H9 (cell line): ENCODE measurements around the gene XG. TPM values are rescaled to one million over a fixed set of nuclear protein-coding genes. Genes with fewer than 3 reads are reported as not detected.
A peak's percentile ranks its signal among the peaks of the same experiment; 100 is the strongest.
"Not testable (repeated sequence)": the region's sequence is repeated elsewhere in the genome, so short reads cannot be mapped to it uniquely, and the experiment has no call there.

Experiments used
- DNase-seq: peaks from one replicate; pipeline ENCODE4 v3.0.0-alpha.2; 2017
- H2AFZ ChIP-seq: one replicate; pipeline ENCODE4 v1.6.1; 2013; ENCODE audit warnings: mild to moderate bottlenecking, low read length, control low read depth, moderate library complexity
- H2AK5ac ChIP-seq: 2 replicates; pipeline ENCODE4 v1.6.1; 2013; ENCODE audit warnings: low read length, control low read depth, mixed read lengths; ENCODE audit not compliant: insufficient read length
- H2BK120ac ChIP-seq: one replicate; pipeline ENCODE4 v1.6.1; 2013; ENCODE audit warnings: low read depth, mild to moderate bottlenecking, low read length, control low read depth, inconsistent platforms; ENCODE audit not compliant: poor library complexity, severe bottlenecking
- H2BK12ac ChIP-seq: 2 replicates; pipeline ENCODE4 v1.6.1; 2013; ENCODE audit warnings: low read length, control low read depth, mixed read lengths, low read depth; ENCODE audit not compliant: insufficient read length
- H2BK15ac ChIP-seq: 2 replicates; pipeline ENCODE4 v1.6.1; 2013; ENCODE audit warnings: low read depth, low read length, control low read depth
- H2BK20ac ChIP-seq: one replicate; pipeline ENCODE4 v1.6.1; 2013; ENCODE audit warnings: low read depth, mild to moderate bottlenecking, low read length, control low read depth, inconsistent platforms; ENCODE audit not compliant: poor library complexity, severe bottlenecking
- H2BK5ac ChIP-seq: 2 replicates; pipeline ENCODE4 v1.6.1; 2013; ENCODE audit warnings: low read length, control low read depth, mixed read lengths; ENCODE audit not compliant: insufficient read length
- H3K14ac ChIP-seq: 2 replicates; pipeline ENCODE4 v1.6.1; 2013; ENCODE audit warnings: low read length, control low read depth; ENCODE audit not compliant: insufficient read depth
- H3K18ac ChIP-seq: 2 replicates; pipeline ENCODE4 v1.6.1; 2013; ENCODE audit warnings: low read depth, mild to moderate bottlenecking, mixed read lengths, low read length, control low read depth; ENCODE audit not compliant: insufficient read length
- H3K23ac ChIP-seq: 2 replicates; pipeline ENCODE4 v1.6.1; 2013; ENCODE audit warnings: low read length, control low read depth, mixed read lengths, low read depth; ENCODE audit not compliant: insufficient read length
- H3K23me2 ChIP-seq: 2 replicates; pipeline ENCODE4 v1.6.1; 2013; ENCODE audit warnings: low read depth, mild to moderate bottlenecking, mixed read lengths, low read length, control low read depth; ENCODE audit not compliant: insufficient read length, poor library complexity, severe bottlenecking
- H3K27ac ChIP-seq: 2 replicates; pipeline ENCODE4 v1.5.1; 2013; ENCODE audit warnings: low read length, control low read depth, mixed read lengths, low read depth; ENCODE audit not compliant: insufficient read length
- H3K27me3 ChIP-seq: 2 replicates; pipeline ENCODE4 v1.6.1; 2013; ENCODE audit warnings: low read length, control low read depth, inconsistent platforms; ENCODE audit not compliant: insufficient read depth
- H3K4ac ChIP-seq: 2 replicates; pipeline ENCODE4 v1.6.1; 2013; ENCODE audit warnings: low read depth, mild to moderate bottlenecking, control low read depth, inconsistent platforms, low read length, moderate library complexity
- H3K4me1 ChIP-seq: 2 replicates; pipeline ENCODE4 v1.6.1; 2013; ENCODE audit warnings: low read length, control low read depth, inconsistent platforms; ENCODE audit not compliant: insufficient read depth
- H3K4me2 ChIP-seq: 2 replicates; pipeline ENCODE4 v1.6.1; 2013; ENCODE audit warnings: low read length, control low read depth, mixed read lengths; ENCODE audit not compliant: insufficient read length, insufficient read depth
- H3K56ac ChIP-seq: 2 replicates; pipeline ENCODE4 v1.6.1; 2013; ENCODE audit warnings: low read depth, mild to moderate bottlenecking, mixed read lengths, low read length, control low read depth; ENCODE audit not compliant: insufficient read length
- H3K79me1 ChIP-seq: 2 replicates; pipeline ENCODE4 v1.6.1; 2013; ENCODE audit warnings: low read depth, mild to moderate bottlenecking, moderate library complexity, low read length, control low read depth, inconsistent platforms; ENCODE audit not compliant: insufficient read depth, poor library complexity, severe bottlenecking
- H3K79me2 ChIP-seq: 2 replicates; pipeline ENCODE4 v1.6.1; 2013; ENCODE audit warnings: low read length, control low read depth, inconsistent platforms; ENCODE audit not compliant: insufficient read depth
- H3K9ac ChIP-seq: 2 replicates; pipeline ENCODE4 v1.6.1; 2013; ENCODE audit warnings: low read length, control low read depth, mixed read lengths; ENCODE audit not compliant: insufficient read length; ENCODE audit errors: extremely low read depth
- H3K9me3 ChIP-seq: one replicate; pipeline ENCODE4 v1.6.1; 2013; ENCODE audit warnings: low read depth, low read length, inconsistent platforms; ENCODE audit not compliant: control insufficient read depth
- H3T11ph ChIP-seq: one replicate; pipeline ENCODE4 v1.6.1; 2013; ENCODE audit warnings: mild to moderate bottlenecking, low read length, control low read depth, inconsistent platforms
- H4K20me1 ChIP-seq: one replicate; pipeline ENCODE4 v1.6.1; 2013; ENCODE audit not compliant: control insufficient read depth, insufficient read length, insufficient read depth
- H4K5ac ChIP-seq: 2 replicates; pipeline ENCODE4 v1.6.1; 2013; ENCODE audit warnings: low read depth, mild to moderate bottlenecking, mixed read lengths, low read length, control low read depth; ENCODE audit not compliant: insufficient read length
- H4K8ac ChIP-seq: replicated peaks from 2 replicates; pipeline ENCODE4 v1.6.1; 2013; ENCODE audit warnings: low read length, control low read depth, mixed read lengths, low read depth; ENCODE audit not compliant: insufficient read length
- H4K91ac ChIP-seq: 2 replicates; pipeline ENCODE4 v1.6.1; 2013; ENCODE audit warnings: low read depth, mild to moderate bottlenecking, moderate library complexity, mixed read lengths, low read length, control low read depth; ENCODE audit not compliant: insufficient read length
- H3K27ac Mint-ChIP-seq, 3 experiments: 2 replicates in 2 of 3; 3 replicates in 1 of 3; pipeline ENCODE4 v1.8.0; 2020 to 2021; ENCODE audit warnings: mixed read lengths in 3 of 3, mild to moderate bottlenecking in 1 of 3, moderate library complexity in 1 of 3
- H3K27me3 Mint-ChIP-seq: 2 replicates; pipeline ENCODE4 v1.8.0; 2021; ENCODE audit warnings: low read depth, mild to moderate bottlenecking, moderate library complexity, mixed read lengths
- H3K36me3 Mint-ChIP-seq, 3 experiments: 2 replicates in 2 of 3; 3 replicates in 1 of 3; pipeline ENCODE4 v1.8.0; 2020 to 2021; ENCODE audit warnings: low read depth in 3 of 3, mixed read lengths in 3 of 3; ENCODE audit not compliant: insufficient read depth in 1 of 3
- H3K4me1 Mint-ChIP-seq, 2 experiments: 2 replicates each; pipeline ENCODE4 v1.8.0; 2020; ENCODE audit warnings: mixed read lengths in 2 of 2
- H3K4me3 Mint-ChIP-seq, 2 experiments: 2 replicates in 1 of 2; 3 replicates in 1 of 2; pipeline ENCODE4 v1.8.0; 2020 to 2021; ENCODE audit warnings: mild to moderate bottlenecking in 2 of 2, mixed read lengths in 2 of 2, moderate library complexity in 1 of 2
- H3K9me3 Mint-ChIP-seq, 2 experiments: 2 replicates in 1 of 2; 3 replicates in 1 of 2; pipeline ENCODE4 v1.8.0; 2020; ENCODE audit warnings: mild to moderate bottlenecking in 2 of 2, mixed read lengths in 2 of 2, moderate library complexity in 1 of 2
- WGBS: extraction: QIAGEN DNeasy Blood & Tissue Kit; methylation state at CpG from one replicate; pipeline ENCODE4 v1.1.7; 2013; ENCODE audit warnings: missing lambda C conversion rate, low lambda C conversion rate, mixed read lengths; ENCODE audit not compliant: insufficient read length; ENCODE audit errors: extremely low coverage; 5-methylcytosine and 5-hydroxymethylcytosine counted together
- total RNA-seq: library from RNA; stranded (reverse); gene quantifications from 2 replicates; pipeline ENCODE4 v1.2.1, GENCODE V29; 2021

Gene XG
- total RNA-seq, 1 experiment from 2014 or later = 1.1 TPM

DNA sequence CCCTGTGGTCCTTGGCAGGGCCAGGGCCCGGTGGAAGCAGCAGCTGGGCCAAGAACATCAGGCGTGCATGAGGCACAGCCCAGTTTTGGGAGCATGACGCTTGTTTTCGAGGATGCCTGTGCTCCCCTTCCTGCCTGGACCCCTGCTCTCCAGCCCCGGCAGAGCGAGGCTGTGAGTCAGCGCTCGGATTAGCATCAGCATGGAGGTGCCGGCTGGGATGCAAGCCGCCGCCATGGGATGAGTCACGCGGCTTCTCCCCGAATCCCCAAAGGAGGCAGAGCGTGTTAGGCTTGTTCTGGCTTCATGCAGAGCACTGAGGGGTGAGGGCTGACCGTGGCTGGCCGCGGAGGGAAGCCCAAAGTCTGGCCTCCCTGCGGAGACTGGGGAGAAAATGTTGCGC is 53.0 kb downstream of the XG start:
- H3K9ac ChIP-seq, H4K8ac ChIP-seq, H2AFZ ChIP-seq, H3K56ac ChIP-seq, H3K79me1 ChIP-seq, H3K23ac ChIP-seq, H3K79me2 ChIP-seq, H3T11ph ChIP-seq, H3K4me2 ChIP-seq, H2BK15ac ChIP-seq, H3K27me3 ChIP-seq, H3K23me2 ChIP-seq, H4K20me1 ChIP-seq, H2AK5ac ChIP-seq, H3K27me3 Mint-ChIP-seq, H3K9me3 ChIP-seq: not testable (repeated sequence)
- peaks cover 11 to 30% (median 13%) of the 10 kb centered on the region in 3 experiments for H3K36me3 Mint-ChIP-seq
- peak overlapping the region; percentile 52 for H2BK120ac ChIP-seq
- H4K91ac ChIP-seq = peak overlapping the region; percentile 67
- H3K27ac ChIP-seq = peak overlapping the region; percentile 90
- peak overlapping the region; percentile 97 to 99 (median 99) for H3K27ac Mint-ChIP-seq
- H3K4me1 Mint-ChIP-seq = peaks cover 58 to 74% of the 10 kb centered on the region in 2 experiments
- peak overlapping the region; percentile 27 to 42; a peak in 2 of 5 replicates for H3K4me3 Mint-ChIP-seq
- peak overlapping the region; percentile 93 for H2BK12ac ChIP-seq
- WGBS = no CpG with 5 or more reads among the region's 20 CpGs
- peak overlapping the region; percentile 79; the same call in 1 of the 2 replicates for H3K4ac ChIP-seq
- peaks cover 9 to 11% of the 10 kb centered on the region in 2 experiments; a peak in 4 of 5 replicates for H3K9me3 Mint-ChIP-seq
- H2BK5ac ChIP-seq = peak overlapping the region; percentile 75
- H3K18ac ChIP-seq = peak overlapping the region; percentile 81
- H3K14ac ChIP-seq = peak overlapping the region; percentile 39
- H3K4me1 ChIP-seq = peaks cover 12% of the 10 kb centered on the region; the same call in 1 of the 2 replicates
- peak overlapping the region; percentile 83 for H4K5ac ChIP-seq
- DNase-seq = peak; percentile 73
- peak overlapping the region; percentile 94 for H2BK20ac ChIP-seq
